HG02759 (cell line): Measurements from ENCODE around the gene COPZ1.

Source experiments
- ATAC-seq: cut with Tn5 transposase; IDR thresholded peaks from one replicate; pipeline ENCODE4 v1.9.1; 2021; ENCODE audit warnings: mild to moderate bottlenecking, moderate library complexity; ENCODE audit not compliant: unreplicated experiment

Gene COPZ1

GRCh38 chr12:54374562-54375258 is 49.8 kb downstream of the COPZ1 start:
- no peak for ATAC-seq

GRCh38 chr12:54375259-54375579 is 50.3 kb downstream of the COPZ1 start:
- no peak for ATAC-seq

- ATAC-seq: no peak
Observed at GRCh38 chr12:54376596-54376995, 51.7 kb downstream of the COPZ1 start.

- no peak for ATAC-seq
Observed at GRCh38 chr12:54377007-54377406, 52.1 kb downstream of the COPZ1 start.

- ATAC-seq: no peak
Observed at GRCh38 chr12:54377797-54378515, 53.0 kb downstream of the COPZ1 start.

- ATAC-seq: no peak
Observed at GRCh38 chr12:54378796-54379397, 54.0 kb downstream of the COPZ1 start.

- ATAC-seq: peak; percentile 89
Observed at GRCh38 chr12:54379398-54380201, 54.7 kb downstream of the COPZ1 start.

- ATAC-seq: no peak
Observed at GRCh38 chr12:54381136-54381535, 56.2 kb downstream of the COPZ1 start.

- ATAC-seq: no peak
Observed at GRCh38 chr12:54383041-54383609, 58.2 kb downstream of the COPZ1 start.

- ATAC-seq: peak; percentile 41
Observed at GRCh38 chr12:54384591-54385041, 59.7 kb downstream of the COPZ1 start, which contains the start of gene ZNF385A. Gene ZNF385A (minus strand): TSS chr12:54384733. CDS start chr12:54384514, 219 bp downstream.

- ATAC-seq: peak; percentile 68
Observed at GRCh38 chr12:54385251-54385914, 60.5 kb downstream of the COPZ1 start.

GRCh38 chr12:54386403-54387113 is 61.6 kb downstream of the COPZ1 start:
- no peak for ATAC-seq

GRCh38 chr12:54387114-54387467 is 62.2 kb downstream of the COPZ1 start:
- no peak for ATAC-seq

GRCh38 chr12:54388237-54389133 is 63.6 kb downstream of the COPZ1 start:
- ATAC-seq: no peak

GRCh38 chr12:54389134-54389508 is 64.2 kb downstream of the COPZ1 start:
- no peak for ATAC-seq

GRCh38 chr12:54389607-54390175 is 64.8 kb downstream of the COPZ1 start:
- no peak for ATAC-seq

GRCh38 chr12:54390176-54390667 is 65.3 kb downstream of the COPZ1 start:
- ATAC-seq: no peak
